Muscle layer of duodenum (tissue), 2 donors: ENCODE results near the gene ANKRD6.

Experiments used
- H3K27ac ChIP-seq: one replicate; pipeline ENCODE4 v1.7.0; 2013; ENCODE audit warnings: mild to moderate bottlenecking, low read length
- H3K27me3 ChIP-seq: one replicate; pipeline ENCODE4 v1.7.0; 2013; ENCODE audit warnings: low read depth, mild to moderate bottlenecking, control low read depth, low read length
- H3K36me3 ChIP-seq, 2 donors: one replicate each; pipeline ENCODE4 v1.7.0; 2013; ENCODE audit warnings: low read length in 2 of 2, control low read depth in 1 of 2, mild to moderate bottlenecking in 1 of 2; ENCODE audit not compliant: insufficient read depth in 2 of 2, control insufficient read depth in 1 of 2
- H3K4me1 ChIP-seq, 2 donors: one replicate each; pipeline ENCODE4 v1.7.0; 2013; ENCODE audit warnings: low read length in 2 of 2, mild to moderate bottlenecking in 2 of 2, control low read depth in 1 of 2, moderate library complexity in 1 of 2; ENCODE audit not compliant: insufficient read depth in 2 of 2, control insufficient read depth in 1 of 2
- H3K4me3 ChIP-seq, 2 donors: one replicate each; pipeline ENCODE4 v1.7.0; 2013; ENCODE audit warnings: low read length in 2 of 2, low read depth in 1 of 2, mild to moderate bottlenecking in 1 of 2
- H3K9me3 ChIP-seq, 2 donors: one replicate each; pipeline ENCODE4 v1.7.0; 2013; ENCODE audit warnings: low read length in 2 of 2, control low read depth in 1 of 2, mild to moderate bottlenecking in 1 of 2; ENCODE audit not compliant: control insufficient read depth in 1 of 2
- donor health status: healthy.

The ANKRD6 gene

GRCh38 chr6:89414215-89414614 lies 18.7 kb upstream of the ANKRD6 start:
- Histone ChIP-seq H3K27me3 (no peaks in the 10 kb centered on the region), H3K4me1 (peaks cover 0 to 8% of the 10 kb centered on the region in 2 donors), H3K9me3 (no peaks in the 10 kb centered on the region)

GRCh38 chr6:89415185-89415584 lies 17.8 kb upstream of the ANKRD6 start:
- no peaks in the 10 kb centered on the region for H3K36me3 ChIP-seq
- no peak overlapping the region for H3K4me3 ChIP-seq
- peaks cover 0 to 8% of the 10 kb centered on the region in 2 donors for H3K4me1 ChIP-seq
- H3K9me3 ChIP-seq: no peaks in the 10 kb centered on the region
- H3K27ac ChIP-seq: no peak overlapping the region
- H3K27me3 ChIP-seq: no peaks in the 10 kb centered on the region

More at GRCh38 chr6:89414215-89414614, 18.7 kb upstream of the ANKRD6 start:
- Histone ChIP-seq H3K27ac (no peak overlapping the region), H3K4me3 (no peak overlapping the region), H3K36me3 (no peaks in the 10 kb centered on the region)

- no peaks in the 10 kb centered on the region for H3K27me3 ChIP-seq
- no peak overlapping the region for H3K4me3 ChIP-seq
- no peak overlapping the region for H3K27ac ChIP-seq
- no peaks in the 10 kb centered on the region for H3K36me3 ChIP-seq
- no peaks in the 10 kb centered on the region for H3K9me3 ChIP-seq
- H3K4me1 ChIP-seq: peaks cover 0 to 8% of the 10 kb centered on the region in 2 donors
These were observed 16.2 kb upstream of the ANKRD6 start for GRCh38 chr6:89416796-89417195.

- Histone ChIP-seq H3K36me3 (no peaks in the 10 kb centered on the region), H3K4me1 (peaks cover 4 to 6% of the 10 kb centered on the region in 2 donors), H3K9me3 (no peaks in the 10 kb centered on the region), H3K27me3 (no peaks in the 10 kb centered on the region), H3K4me3 (no peak overlapping the region), H3K27ac (no peak overlapping the region)
These were observed 2.6 kb upstream of the ANKRD6 start for GRCh38 chr6:89430201-89430962.

- H3K4me1 ChIP-seq: peaks cover 4 to 6% of the 10 kb centered on the region in 2 donors
- no peaks in the 10 kb centered on the region for H3K27me3 ChIP-seq
- H3K36me3 ChIP-seq: no peaks in the 10 kb centered on the region
- H3K4me3 ChIP-seq: peak overlapping the region; percentile 55 to 88
- no peak overlapping the region for H3K27ac ChIP-seq
- no peaks in the 10 kb centered on the region for H3K9me3 ChIP-seq
These were observed 549 bp downstream of the ANKRD6 start for GRCh38 chr6:89433252-89434149.

- no peaks in the 10 kb centered on the region for H3K9me3 ChIP-seq
- H3K4me3 ChIP-seq: peak overlapping the region; percentile 55 to 88
- no peaks in the 10 kb centered on the region for H3K27me3 ChIP-seq
- H3K36me3 ChIP-seq: no peaks in the 10 kb centered on the region
- no peak overlapping the region for H3K27ac ChIP-seq
- peaks cover 4 to 6% of the 10 kb centered on the region in 2 donors for H3K4me1 ChIP-seq
These were observed 1.2 kb downstream of the ANKRD6 start for GRCh38 chr6:89434150-89434499.

GRCh38 chr6:89434954-89435353 lies 2.0 kb downstream of the ANKRD6 start:
- no peaks in the 10 kb centered on the region for H3K9me3 ChIP-seq
- no peak overlapping the region for H3K27ac ChIP-seq
- peaks cover 4 to 6% of the 10 kb centered on the region in 2 donors for H3K4me1 ChIP-seq
- no peak overlapping the region for H3K4me3 ChIP-seq
- no peaks in the 10 kb centered on the region for H3K36me3 ChIP-seq
- H3K27me3 ChIP-seq: no peaks in the 10 kb centered on the region

- H3K4me1 ChIP-seq: peaks cover 4 to 6% of the 10 kb centered on the region in 2 donors
- no peaks in the 10 kb centered on the region for H3K9me3 ChIP-seq
- no peaks in the 10 kb centered on the region for H3K27me3 ChIP-seq
- H3K36me3 ChIP-seq: no peaks in the 10 kb centered on the region
- H3K4me3 ChIP-seq: no peak overlapping the region
- H3K27ac ChIP-seq: no peak overlapping the region
These were observed 3.3 kb downstream of the ANKRD6 start for GRCh38 chr6:89436226-89436625.

- Histone ChIP-seq H3K27ac (no peak overlapping the region), H3K9me3 (no peaks in the 10 kb centered on the region), H3K4me3 (no peak overlapping the region), H3K36me3 (no peaks in the 10 kb centered on the region), H3K27me3 (no peaks in the 10 kb centered on the region), H3K4me1 (no peaks in the 10 kb centered on the region)
These were observed 5.3 kb downstream of the ANKRD6 start for GRCh38 chr6:89438248-89438647.

- no peak overlapping the region for H3K27ac ChIP-seq
- H3K27me3 ChIP-seq: no peaks in the 10 kb centered on the region
- H3K9me3 ChIP-seq: no peaks in the 10 kb centered on the region
- no peaks in the 10 kb centered on the region for H3K4me1 ChIP-seq
- H3K36me3 ChIP-seq: no peaks in the 10 kb centered on the region
- no peak overlapping the region for H3K4me3 ChIP-seq
These were observed 6.1 kb downstream of the ANKRD6 start for GRCh38 chr6:89439014-89439413.

- Histone ChIP-seq H3K4me1 (no peaks in the 10 kb centered on the region), H3K27me3 (no peaks in the 10 kb centered on the region), H3K36me3 (no peaks in the 10 kb centered on the region), H3K27ac (no peak overlapping the region), H3K4me3 (no peak overlapping the region), H3K9me3 (no peaks in the 10 kb centered on the region)
These were observed 7.2 kb downstream of the ANKRD6 start for GRCh38 chr6:89440200-89440599.
